ENCODE results near the gene WDR27.
"Not testable (repeated sequence)": the region's sequence is repeated elsewhere in the genome, so short reads cannot be mapped to it uniquely, and the experiment has no call there.

The WDR27 gene

DNA sequence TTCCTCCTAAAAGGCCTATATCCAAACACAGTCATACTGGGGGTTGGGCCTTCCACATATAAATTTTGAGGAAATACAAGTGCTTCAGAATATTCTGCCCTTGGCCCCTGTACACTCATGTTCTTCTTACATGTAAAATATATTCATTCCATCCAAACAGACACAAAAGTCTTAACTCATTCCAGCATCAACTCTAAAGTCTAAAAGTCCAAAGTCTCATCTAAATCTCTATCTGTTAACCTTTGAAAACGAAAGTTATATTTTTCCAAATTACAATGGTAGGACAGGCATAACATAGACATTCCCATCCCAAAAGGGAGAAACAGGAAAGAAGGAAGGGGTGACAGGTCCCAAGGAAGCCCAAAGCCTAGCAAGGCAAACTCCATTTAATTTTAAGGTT is 232.8 kb downstream of the WDR27 start:
- no peak for DNase-seq

DNA sequence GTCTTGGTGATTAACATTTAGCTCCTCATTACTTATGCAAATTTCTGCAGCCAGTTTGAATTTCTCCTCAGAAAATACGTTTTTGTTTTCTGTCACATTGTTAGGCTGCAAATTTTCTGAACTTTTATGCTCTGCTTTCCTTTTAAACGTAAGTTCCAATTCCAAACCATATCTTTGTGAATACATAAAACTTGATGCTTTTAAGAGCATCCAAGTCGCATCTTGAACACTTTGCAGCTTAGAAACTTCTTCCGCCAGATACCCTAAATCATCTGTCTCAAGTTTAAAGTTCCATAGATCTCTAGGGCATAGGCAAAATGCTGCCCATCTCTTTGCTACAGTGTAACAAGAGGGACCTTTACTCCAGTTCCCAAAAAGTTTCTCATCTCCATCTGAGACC is 234.1 kb downstream of the WDR27 start:
- DNase-seq, result not testable (repeated sequence)

DNA sequence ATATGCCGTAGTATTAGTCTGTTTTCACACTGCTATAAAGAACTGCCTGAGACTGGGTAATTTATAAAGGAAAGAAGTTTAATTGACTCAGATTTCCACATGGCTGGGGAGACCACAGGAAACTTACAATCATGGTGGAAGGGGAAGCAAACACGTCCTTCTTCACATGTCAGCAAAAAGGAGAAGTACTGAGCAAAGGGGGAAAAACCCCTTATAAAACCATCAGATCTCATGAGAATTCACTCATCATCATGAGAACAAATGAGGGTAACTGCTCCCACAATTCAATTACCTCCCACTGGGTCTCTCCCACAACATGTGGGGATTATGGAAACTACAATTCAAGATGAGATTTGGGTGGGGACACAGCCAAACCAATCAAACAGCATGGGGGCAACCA is 235.6 kb downstream of the WDR27 start:
- not testable (repeated sequence) for DNase-seq

DNA sequence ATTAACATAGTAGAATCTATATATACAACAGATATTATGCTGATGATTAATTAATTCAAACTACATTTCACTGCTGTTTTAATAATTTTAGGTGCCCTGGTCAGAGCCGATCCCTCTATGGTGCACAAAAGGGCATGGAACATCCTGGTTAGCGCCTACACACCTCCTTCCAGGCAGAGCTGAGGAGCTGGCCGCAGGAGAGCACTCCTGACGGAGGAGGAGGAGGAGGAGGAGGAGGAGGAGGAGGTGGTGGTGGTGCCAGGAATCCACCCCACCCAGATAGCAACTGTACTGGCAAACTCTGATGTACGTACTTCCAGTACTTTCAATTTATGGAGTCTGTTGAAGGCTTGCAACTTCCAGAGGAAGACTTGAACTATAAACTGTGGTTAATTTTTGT is 244.1 kb downstream of the WDR27 start:
- no peak for DNase-seq

DNA sequence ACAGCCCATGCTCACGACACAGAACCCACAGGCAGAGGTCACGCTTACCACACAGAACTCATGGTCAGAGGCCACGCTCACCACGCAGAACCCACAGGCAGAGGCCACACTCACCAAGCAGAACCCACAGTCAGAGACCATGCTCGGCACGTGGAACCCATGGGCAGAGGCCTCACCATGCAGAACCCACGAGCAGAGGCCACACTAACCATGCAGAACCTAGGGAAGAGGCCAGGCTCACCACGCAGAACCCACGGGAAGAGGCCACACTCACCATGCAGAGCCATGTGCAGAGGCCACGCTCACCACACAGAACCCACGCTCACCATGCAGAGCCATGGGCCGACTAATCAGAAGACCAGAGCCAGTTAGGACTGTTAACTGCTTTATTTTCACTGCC is 245.0 kb downstream of the WDR27 start:
- DNase-seq, result no peak

DNA sequence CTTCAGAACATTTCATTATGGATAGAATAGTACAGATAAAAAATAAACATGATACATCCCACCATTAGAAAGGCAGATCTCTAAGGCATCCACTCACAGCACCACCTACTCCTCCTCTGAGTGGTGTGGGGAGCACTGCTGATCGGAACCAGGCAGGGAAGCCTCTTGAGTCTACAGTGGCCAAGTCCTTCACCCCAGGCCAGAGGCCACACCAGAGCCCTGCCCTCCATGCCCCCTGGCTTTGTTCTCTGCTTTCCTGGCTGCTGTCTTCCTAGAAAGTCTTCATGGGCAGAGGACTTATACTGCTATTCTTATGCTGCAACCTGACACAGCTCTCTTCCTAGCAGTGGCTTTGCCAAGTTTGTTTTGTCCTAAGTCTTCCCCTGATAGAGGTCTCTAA is 246.4 kb downstream of the WDR27 start:
- DNase-seq, result no peak

DNA sequence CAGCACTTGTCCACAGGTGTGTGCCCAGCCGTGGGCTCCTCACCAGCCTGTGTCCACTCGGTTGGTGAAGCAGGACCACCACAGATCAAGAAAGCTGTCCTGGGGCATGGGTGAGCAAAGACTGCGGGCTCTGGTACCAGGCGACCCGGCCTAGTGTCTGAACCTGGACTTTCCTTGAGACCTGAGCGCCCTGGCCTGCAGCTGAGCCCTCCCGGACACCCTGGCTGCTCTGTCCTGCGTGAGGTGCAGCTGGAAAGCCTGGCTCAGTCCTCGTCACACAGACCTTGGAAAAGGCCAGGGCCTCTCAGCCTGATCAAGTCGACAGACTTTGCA is 247.0 kb downstream of the WDR27 start:
- no peak for DNase-seq

DNA sequence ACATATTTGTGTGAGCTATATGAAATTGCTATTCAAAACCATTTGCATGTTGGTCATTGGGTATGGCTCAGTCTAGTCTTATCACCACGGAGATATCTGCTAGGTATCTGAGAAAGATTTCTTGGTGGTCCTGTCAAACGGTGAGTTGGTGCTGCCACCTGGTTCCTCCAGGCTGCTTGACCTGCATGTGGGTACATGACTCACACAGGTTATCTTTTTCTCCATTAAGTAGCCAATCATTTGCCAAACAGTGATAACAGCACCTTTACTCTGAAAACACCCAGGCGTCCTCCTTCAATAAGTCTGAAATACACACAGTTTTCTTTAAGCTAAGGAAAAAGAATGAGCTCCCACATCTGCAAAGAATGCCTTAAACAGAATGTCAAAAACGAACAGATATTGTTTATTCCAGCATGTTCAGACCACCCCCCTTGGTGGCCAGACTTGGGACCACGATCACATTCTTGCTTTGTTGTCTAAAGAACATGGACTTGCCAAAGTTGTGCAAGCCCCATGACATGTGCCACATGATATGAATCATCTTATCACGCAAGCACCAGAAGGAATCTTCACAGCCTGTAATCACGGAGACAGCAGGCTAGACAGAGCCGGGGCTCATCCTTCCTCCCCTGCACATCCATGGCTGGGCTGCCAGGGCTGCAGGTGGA is 247.5 kb downstream of the WDR27 start:
- no peak for DNase-seq

DNA sequence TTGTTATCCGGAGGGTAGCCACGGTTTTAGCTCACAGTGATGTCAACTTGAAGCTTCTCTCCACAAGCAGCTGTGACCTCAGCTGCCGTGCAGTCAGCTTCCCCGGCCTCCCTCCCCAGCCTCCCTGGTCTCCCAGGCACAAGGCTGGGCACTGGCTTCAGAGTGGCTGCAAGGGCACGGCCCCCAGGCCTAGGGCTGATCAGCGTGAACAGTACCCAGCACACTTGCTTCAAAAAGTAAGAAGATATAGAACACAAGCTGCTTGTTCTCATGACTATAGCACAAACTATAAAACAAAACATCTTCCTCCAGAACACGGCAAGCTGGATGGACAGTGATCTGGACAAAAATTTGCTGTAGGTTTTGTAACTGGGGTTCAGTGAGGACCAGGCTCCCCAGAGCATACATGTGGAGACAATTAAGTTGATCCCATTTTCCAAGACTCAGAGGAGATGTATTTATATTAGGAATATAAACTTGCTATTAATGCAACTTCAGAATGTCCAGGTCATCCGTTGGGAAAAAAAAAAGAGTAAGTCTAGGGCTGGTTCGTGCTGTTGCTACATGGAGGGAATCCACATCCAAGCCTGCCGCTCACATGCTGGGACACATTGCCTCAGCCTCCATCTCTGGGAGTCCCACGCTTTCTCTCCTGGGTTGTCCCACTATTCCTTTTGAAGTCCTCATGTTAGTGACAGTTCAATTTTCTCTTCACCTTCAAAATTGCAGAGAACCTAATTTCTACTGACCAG is 248.8 kb downstream of the WDR27 start:
- DNase-seq, result no peak

DNA sequence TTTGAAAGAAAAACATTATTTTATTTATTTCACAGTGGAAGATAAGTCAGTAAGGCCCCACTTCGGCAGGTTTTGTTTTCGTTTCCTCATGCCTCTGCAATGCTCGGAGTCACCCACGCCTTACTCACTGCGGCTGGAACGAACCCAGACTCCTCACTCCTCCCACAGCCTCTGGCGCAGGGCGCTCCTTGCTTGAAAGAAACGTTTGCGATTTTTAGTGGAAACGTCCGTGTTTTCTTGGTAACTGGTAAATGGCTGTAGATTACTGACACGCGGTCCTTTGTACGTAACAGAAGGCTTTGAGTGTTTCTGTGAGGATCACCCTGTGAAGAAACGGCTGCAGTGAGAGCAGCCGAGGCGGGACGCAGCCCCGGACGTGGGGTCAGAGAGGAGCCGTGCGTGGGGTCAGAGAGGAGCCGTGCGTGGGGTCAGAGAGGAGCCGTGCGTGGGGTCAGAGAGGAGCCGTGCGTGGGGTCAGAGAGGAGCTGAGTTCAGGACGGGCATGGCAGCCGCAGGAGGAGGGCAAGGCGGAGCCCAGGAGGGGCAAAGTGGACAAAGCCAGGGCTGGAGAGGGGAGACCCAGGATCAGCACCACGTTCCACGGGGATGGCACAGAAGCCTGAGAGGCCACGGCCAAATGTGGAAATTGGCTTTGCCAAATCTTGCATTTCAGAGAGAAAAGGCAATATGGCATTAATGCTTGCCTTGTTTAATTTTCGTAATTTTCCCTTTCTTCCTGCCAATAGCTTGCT is 249.5 kb downstream of the WDR27 start:
- no peak for DNase-seq

DNA sequence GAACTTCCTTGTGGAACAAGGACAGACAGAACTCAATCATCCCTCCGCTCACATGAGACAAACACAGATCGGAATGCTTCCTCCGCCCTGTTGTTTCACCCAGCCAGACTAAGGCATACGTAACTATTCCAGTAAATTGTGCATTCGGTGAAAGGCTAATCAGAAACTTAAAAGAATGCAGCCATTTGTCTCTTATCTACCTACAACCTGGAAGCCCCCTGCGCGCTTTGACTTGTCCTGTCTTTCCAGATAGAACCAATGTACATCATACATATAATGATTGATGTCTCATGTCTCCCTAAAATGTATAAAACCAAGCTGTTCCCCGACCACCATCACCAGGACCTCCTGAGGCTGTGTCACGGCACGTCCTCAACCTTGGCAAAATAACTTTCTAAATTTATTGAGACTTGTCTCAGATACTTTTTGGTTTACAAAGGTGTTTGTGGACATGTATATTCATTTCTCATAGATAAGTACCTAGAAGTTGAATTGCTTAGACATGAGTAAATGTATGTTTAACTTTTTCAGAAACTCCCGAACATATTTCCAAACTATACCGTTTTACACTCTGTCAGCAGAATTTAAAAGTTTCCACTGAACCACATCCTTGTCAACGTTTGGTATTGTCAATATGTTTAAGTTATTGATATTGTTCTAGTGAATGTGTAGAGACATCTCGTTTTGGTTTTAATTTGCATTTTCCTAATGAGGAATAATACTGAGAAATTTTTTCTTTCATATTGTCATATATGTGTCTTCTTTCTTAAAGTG is 250.6 kb downstream of the WDR27 start:
- DNase-seq, result no peak

DNA sequence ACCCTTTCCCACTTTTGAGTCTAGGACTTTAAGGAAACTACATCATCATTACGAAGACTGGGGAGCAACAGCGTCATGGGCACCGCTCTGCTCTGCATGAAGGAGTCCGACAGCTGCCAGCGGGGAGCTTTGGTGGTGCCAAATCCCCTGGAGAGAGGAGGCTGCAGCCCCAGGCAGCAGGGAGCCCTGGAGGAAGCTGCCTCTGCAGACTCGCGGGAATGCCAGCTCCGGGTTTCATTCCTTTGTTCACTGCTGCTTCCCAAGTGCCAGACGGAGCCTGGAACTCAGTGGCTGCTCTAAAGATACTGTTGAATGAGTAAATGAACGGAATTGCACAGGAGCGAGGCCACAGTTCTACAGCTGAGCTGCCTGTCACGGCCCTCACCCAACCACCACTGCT is 251.7 kb downstream of the WDR27 start:
- DNase-seq, result peak; percentile 82

DNA sequence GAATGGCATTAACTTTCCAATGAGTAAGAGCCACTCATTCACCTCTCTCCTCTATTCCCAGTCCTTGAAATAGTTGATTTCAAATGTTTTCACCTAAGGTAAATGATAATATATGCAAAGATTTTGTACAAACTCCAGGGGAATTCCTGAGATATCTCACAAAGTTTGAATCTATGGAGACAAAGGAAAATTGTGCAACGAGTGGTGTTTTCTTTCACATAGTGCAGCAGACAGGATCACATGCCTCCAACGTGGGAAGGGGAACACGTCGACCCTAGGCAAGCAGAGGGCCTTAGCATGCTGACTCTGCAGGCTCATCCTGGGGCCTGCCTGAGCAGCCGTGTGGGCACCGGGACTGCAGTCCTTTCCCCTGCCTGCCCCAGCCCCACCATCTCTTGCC is 252.6 kb downstream of the WDR27 start:
- no peak for DNase-seq

DNA sequence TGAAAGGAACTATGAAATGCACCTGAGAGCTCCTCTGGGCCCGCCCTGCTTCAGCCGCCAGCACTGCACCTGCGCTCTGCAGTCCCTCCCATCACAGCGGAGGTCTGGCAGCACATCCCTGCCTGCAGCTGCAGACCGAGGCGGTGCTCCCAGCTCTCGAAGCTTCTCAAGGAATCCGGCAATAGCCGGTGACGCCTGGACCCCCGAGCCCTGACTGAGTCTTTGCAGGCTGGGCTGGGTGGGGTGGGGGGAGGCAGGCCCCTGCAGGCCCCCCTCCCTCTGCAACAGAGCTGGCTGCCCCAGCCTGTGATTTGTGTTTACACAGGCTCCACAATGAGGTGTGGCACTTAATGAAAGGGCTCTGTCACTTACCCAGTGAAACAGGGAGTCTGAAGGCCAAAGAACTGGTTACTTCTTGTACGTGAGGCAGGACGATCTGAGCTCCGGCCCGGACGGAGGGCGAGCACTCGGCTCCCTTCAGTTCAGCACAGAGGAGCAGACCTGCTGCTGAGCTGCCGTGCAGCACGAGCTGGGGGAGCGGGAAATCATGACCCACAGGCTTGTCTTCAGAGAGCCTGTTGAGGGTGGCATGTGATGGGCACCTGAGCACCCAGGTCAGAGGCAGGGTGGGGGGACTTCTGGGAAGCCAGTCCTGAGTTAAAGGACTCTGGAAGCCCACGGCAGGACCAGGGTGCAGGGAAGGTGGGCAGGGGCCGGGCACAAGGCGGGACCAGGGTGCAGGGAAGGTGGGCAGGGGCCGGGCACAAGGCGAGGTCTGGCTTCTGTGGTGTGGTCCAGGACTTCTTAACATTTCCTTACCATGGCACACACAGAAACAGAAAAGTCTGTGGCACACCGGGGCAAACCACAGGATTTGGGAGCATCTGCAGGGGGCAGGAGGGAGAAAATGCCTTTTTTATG is 255.9 kb downstream of the WDR27 start:
- DNase-seq, result peak; percentile 87

DNA sequence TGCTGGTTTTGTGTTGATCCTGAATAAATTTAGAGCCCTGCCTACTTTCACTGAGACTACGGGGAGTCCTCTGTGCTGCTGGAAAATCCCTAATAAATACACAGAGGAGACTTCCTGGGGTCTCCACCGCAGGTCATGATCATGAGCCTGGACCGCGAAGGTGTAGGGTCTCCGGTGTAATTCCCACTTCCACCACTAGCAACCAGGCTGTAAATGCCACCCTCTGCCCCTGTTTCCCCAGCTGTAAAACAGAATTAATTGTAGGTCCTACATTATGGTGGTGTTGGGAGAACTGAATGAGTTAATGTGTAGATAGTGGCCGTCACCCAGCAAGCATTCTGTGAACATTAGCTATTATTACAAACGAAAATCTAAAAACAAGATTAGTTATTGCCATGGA is 256.6 kb downstream of the WDR27 start:
- DNase-seq, result no peak

DNA sequence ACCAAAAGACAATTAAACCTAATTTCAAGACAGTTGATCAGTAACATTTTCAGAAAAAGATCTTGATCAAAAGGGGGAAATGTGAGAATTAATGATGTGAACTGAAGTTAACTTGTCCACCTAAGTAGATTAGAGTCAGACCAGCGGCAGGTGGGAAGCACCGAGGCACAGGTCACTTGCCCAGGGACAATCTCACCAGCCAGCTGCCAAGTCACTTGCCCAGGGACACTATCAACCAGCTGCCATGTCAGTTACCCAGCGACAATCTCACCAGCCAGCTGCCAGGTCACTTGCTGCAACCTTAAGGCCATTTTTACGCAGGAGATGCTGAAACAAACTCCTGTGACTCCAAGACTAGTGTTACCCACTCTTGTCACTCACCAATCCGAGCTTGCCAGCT is 260.5 kb downstream of the WDR27 start:
- no peak for DNase-seq

DNA sequence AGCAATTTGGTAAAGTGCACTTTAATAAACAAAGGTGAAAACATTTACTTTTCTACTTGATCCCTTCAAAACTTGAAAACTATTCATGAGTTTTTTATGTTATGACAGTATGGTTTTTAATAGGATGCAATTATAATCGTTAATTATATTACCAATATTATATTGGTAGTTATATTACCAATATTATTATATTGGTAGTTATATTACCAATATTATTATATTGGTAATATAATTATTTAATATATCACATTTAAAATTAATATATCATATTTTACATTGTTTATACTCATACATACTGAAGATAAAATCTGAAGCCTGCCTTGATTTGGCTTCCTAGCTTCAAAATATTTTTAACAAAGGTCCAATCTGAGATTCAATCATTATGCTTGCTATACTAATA is 262.1 kb downstream of the WDR27 start:
- DNase-seq, result no peak

DNA sequence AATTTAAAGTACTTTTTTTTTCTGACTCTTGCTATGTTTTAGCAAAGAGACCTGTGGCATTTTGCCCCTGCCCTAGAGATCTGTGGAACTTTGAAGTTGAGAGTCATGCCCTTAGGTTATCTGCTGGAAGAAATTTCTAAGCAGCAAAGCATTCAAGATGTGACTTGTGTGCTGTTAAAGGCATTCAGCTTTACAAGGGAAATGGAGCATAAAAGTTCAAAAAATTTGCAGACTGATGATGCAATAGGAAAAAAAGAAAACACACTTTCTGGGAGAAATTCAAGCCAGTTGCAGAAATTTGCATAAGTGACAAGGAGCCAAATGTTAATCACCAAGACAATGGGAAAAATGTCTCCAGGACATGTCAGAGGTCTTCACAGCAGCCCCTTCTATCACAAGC is 267.3 kb downstream of the WDR27 start:
- not testable (repeated sequence) for DNase-seq

DNA sequence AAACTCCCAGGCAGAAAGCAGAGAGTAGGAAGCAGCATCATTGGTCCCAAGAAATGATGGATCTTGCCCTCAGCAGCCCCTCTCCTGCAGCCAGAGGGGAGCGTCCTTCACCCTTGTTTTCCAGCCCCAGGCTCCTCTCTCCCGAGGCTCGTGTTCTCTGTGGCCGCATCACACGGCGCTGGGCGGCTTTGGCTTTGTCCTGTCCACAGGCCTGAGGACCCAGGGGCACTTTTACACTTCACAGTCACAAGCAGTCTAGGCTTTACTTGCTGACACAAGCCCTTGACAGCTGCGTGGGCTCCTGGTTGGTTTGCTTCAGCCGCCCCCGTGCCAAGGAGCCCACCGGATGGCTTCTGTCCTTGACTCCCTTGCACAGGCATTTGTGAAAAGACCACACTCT is 272.8 kb downstream of the WDR27 start:
- no peak for DNase-seq

DNA sequence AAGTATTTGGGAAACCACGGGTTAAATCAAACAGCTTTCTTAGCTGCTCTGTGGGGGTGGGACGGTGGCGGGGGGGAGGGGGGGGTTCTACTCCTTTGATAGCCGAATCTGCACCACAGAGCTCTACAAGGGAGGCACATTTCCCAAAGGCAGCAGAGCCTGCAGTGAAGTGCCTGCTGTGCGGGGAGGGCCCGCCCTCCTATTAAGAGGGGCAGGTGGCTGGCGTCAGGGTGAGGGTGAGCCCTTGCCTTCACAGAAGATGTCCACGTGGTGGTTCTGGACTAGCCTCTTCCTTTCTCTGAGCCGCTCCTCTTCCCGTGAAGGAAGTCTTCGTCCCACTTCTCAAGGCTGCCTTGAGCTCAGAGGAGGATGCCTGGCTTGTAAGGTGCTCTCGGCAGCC is 273.3 kb downstream of the WDR27 start:
- peak; percentile 73 for DNase-seq

DNA sequence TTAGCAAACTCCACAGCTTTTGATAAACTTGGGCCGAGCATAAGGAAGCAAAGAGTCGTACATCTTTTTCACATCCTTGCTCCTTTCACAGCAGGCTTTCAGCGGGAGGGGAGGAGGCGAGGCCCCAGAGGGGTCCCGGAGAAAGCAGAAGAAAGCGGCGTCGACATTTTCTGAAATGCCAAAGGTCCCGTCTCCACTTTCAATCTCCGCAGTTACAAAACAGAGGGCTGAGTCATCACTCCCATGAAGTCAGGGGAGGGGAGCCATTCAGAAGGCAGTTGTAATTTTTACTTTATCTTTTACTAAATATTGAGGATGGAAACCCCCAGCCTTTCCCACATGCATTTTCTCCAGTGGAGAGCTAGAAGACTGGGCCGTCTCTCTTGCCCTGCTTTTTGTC is 274.0 kb downstream of the WDR27 start:
- no peak for DNase-seq

DNA sequence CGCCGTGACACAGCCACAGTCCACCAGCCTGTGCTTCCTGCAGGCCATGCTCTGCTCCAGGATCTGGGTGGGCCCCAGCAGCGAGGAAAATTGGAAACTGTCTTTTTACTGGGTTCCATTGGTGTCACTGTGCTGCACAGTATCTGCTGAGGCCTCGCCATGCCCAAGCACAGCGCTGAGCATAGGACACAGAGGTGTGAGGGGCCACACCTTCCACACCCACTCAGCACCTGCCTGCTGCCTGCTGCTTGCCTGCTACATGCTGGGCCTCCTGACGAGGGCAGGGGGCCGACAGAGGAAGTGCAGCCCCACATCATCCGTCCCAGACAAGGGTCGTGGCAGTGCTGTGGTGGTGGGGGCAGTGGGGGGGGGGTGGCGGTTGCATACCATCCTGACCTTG is 275.2 kb downstream of the WDR27 start:
- DNase-seq, result peak; percentile 7
